GM19238 (cell line): ENCODE results near the gene SPINT2.

ENCODE experiments used
- DNase-seq: peaks from one replicate; pipeline ENCODE4 v3.0.0; 2011; ENCODE audit warnings: low spot score; ENCODE audit not compliant: insufficient read length

SPINT2 gene

DNA sequence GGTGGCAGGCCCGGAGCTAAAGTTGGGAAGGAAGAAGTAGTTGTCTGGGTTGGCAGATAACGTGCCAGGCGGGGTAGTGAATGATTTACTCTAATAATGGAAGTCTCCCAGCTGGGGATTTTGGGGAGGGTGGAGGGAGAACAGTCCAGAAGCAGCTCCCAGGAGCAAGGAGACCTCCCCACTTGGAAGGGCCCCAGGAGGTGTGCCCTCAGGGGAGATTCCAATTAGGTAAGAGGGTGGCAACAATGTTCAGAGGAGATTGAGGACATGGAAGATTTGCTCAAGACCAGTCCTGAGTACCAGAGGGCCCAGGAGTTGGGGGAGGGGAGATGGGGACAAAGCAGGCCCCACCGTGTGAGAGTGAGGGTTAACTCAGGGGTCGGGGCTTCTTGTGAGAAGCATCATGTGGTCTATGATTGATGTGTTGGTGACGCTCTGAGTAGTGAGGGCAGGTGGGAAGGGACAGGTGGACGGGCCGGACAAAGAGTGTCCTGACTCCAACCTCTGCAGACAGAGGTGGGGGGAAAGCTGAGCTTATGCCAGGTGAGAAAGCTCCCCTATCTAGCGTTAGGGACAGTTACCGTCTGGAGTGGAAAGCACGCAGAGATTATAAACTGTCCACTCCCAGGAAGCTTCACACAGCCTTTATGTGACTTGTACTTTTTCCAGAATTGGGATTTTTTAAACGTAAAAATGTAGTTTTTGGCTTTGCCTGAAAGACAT, 3.5 kb downstream of the SPINT2 start:
- no peak for DNase-seq

DNA sequence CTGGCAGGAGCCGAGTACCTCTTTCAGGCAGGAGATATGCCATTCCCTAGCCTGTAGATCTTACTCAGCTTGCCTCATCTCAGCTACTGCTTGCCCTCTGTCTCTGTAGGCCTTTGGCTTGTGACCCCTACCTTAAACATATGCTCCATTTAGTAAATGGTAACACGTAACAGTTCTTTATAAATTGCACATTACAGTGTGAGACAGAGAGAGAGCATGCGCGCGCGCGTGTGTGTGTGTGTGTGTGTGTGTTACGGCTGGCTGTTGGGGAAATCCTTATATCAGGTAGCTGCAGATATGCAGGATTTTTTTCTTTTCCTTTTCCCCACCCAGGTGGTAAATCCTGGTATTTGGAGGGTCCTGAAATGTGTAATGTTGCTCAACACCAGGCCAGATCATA, 4.2 kb downstream of the SPINT2 start:
- no peak for DNase-seq

GRCh38 chr19:38270587-38271167, 6.3 kb downstream of the SPINT2 start:
- no peak for DNase-seq

- DNase-seq = no peak
These were observed 9.1 kb downstream of the SPINT2 start for GRCh38 chr19:38273499-38273898.

DNA sequence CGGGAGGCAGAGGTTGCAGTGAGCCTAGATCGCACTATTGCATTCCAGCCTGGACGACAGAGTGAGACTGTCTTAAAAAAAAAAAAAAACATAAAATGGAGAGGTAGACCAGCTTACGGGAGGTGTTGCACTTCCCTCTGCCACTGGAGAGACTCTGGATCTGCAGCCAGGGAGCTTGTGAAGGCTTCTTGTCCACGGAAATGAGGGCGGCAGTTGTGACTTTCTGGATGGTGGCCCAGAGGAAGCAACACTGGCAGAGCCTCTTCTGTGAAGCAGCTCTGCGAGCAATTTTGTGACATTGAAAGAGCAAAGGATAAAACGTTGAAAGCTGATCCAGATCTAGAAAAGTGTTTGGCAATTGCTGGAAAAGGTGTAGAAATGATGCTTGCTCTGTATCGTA, 10.4 kb downstream of the SPINT2 start:
- no peak for DNase-seq

- DNase-seq = no peak
These were observed 12.7 kb downstream of the SPINT2 start for GRCh38 chr19:38276942-38277517.

GRCh38 chr19:38277549-38277948, 13.2 kb downstream of the SPINT2 start:
- DNase-seq = no peak

- no peak for DNase-seq
These were observed 13.8 kb downstream of the SPINT2 start for GRCh38 chr19:38277969-38278680.

DNA sequence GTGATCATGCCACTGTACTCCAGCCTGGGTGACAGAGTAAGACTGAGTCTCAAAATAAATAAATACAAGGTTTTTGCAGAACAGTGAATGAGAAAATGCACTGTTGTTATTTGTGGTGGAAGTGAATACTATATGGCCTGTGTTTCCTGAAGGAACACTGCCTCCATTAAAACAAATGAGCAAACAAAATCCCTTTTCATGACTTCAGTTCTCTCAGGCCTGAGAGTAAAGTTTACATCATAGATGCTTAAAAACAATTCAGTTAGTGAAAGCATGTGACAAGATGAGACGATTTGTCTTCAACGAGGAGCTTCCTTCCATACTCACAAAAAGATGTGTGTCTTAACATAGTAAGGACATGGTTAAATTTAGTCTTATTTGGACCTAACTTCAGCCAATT, 14.4 kb downstream of the SPINT2 start:
- DNase-seq = no peak

DNA sequence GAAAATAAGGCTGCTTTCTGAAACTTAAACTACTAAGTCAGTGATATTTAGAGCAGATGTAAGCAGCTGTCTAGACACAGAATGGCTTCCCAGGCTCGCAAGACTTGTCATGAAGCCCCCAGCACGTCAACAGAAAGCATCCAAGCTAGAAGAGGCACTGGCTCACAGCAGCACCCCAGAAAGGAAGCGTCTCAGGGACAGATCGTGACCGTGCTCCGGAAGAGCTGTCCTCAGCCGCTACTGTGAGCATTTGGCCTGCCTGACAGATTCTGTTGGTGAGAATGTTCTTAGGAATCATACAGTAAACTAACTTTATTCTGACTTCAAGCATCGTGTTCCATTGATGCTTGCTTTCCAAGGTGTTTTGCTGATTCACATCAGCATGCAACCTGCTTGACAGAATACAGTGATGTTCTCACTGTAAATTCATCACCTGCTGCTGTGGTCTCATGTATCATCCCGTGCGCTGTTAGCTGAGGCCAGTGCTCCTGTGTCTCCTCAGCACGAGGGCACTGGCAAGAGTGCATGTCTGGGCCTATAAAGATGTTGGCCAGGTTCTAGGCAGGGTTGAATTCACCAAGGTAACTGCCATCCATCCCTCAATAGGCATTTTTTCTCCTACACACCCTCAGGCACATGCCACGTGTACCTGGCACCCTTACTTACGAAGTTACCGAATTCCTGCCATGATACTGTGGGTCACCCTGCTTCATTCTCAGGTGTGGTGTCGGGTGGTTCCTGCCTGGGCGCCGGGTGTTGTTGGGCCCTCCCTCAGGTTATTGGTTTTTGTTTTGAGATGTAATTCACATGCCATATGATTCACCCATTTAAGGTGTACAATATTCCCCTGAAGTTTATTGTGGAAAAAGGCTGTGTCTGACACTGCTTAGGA, 15.9 kb downstream of the SPINT2 start:
- no peak for DNase-seq

DNA sequence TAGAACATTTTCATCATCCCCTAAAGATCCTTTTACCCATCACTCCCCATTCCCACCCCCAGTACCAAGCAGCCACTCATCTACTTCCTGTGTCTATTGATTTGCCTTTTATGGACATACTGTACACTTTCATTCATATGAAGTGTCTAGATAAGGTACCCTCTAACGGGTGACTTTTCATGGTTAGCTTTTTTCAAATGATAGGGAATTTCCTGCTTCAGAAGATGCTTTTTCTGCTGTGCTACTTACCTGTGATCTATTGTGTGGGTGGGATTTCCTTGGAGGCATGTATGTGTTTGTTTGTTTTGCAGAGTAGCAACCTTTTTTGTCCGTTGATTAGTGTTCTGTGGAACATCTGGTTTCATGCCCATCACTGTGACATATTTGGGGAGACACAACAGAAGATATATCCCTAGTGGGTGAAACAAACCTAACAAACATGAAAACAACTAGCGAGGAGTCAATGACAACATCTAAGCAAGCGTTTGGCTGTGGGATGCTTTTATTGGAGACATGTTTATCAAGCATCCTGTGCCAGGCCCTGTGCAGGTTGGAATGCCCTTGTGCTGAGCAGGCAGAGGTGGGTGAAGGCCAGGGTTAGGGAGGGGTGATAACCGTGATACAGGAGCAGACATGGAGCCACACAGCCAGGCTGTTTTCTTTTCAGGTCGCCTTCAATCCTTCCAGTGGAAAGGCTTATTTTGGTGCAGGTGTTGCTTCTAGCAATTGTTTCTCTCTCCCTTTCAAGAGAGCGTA, 17.6 kb downstream of the SPINT2 start:
- DNase-seq = no peak

GRCh38 chr19:38283271-38283670, 18.9 kb downstream of the SPINT2 start:
- no peak for DNase-seq

GRCh38 chr19:38284422-38284821, 20.0 kb downstream of the SPINT2 start:
- no peak for DNase-seq

DNA sequence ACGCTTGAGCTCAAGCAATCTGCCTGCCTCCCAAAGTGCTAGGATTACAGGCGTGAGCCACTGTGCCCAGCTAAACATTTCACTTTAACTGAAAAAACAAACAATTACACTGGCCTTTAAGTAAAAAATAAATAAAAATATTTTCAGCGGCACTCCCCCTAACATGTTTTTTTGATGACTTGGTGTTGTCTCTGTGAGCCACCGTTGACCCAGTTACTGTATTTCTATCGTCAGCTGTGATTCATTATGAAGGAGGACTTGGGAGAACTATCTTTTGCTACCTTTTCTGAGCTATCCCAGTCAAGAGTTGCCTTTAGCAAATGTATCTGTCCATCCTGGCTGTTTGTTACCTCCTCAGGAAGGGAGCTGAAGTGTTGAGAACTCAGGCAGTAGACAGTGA, 21.2 kb downstream of the SPINT2 start:
- no peak for DNase-seq

GRCh38 chr19:38287604-38288003, 23.2 kb downstream of the SPINT2 start:
- no peak for DNase-seq

GRCh38 chr19:38288123-38288855, 23.9 kb downstream of the SPINT2 start:
- DNase-seq = no peak

DNA sequence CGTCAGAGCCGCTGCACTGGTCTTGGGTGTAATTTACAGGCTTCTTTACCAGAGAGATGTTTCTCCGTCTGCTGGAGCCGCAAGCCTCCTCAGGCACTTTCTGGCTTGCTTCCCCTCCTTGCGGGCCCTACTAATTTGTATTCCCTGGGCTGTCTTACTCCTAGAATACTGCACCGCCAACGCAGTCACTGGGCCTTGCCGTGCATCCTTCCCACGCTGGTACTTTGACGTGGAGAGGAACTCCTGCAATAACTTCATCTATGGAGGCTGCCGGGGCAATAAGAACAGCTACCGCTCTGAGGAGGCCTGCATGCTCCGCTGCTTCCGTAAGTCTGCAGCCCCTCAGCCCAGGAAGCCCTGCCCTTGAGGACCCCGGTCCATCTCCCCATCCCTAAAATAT, 25.6 kb downstream of the SPINT2 start:
- no peak for DNase-seq

GRCh38 chr19:38290631-38291147, 26.3 kb downstream of the SPINT2 start:
- no peak for DNase-seq

DNA sequence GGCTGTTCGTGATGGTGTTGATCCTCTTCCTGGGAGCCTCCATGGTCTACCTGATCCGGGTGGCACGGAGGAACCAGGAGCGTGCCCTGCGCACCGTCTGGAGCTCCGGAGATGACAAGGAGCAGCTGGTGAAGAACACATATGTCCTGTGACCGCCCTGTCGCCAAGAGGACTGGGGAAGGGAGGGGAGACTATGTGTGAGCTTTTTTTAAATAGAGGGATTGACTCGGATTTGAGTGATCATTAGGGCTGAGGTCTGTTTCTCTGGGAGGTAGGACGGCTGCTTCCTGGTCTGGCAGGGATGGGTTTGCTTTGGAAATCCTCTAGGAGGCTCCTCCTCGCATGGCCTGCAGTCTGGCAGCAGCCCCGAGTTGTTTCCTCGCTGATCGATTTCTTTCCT, 27.5 kb downstream of the SPINT2 start:
- DNase-seq = no peak

- DNase-seq = no peak
These were observed 28.9 kb downstream of the SPINT2 start for GRCh38 chr19:38293281-38293680.
